ENCODE results near the gene CDRT4.
"Not testable (repeated sequence)": the region's sequence is repeated elsewhere in the genome, so short reads cannot be mapped to it uniquely, and the experiment has no call there.

Gene CDRT4

GRCh38 chr17:15456972-15457722 lies 10.3 kb downstream of the CDRT4 start:
- DNase-seq: no peak

DNA sequence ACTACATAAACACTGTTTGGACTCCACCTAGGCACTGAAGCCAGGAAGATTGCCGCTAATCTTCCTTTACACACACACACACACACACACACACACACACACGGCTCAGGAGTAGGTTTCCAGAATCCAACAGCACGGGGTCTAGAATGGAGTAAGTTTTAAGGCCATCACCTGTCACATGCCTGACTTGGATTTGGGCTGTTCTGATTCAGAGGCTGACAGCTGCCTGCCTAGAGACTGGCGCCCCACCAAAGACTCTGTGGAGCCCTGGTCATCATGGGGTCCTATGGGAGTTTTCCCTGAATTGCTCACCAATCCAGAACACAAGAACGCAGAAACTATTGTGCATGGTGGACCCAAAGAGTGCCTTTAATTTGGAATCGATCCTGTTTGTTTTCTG lies 10.9 kb downstream of the CDRT4 start:
- no peak for DNase-seq

- no peak for DNase-seq
Observed at GRCh38 chr17:15454346-15454745, 13.1 kb downstream of the CDRT4 start.

- no peak for DNase-seq
Observed at GRCh38 chr17:15453782-15454181, 13.6 kb downstream of the CDRT4 start.

DNA sequence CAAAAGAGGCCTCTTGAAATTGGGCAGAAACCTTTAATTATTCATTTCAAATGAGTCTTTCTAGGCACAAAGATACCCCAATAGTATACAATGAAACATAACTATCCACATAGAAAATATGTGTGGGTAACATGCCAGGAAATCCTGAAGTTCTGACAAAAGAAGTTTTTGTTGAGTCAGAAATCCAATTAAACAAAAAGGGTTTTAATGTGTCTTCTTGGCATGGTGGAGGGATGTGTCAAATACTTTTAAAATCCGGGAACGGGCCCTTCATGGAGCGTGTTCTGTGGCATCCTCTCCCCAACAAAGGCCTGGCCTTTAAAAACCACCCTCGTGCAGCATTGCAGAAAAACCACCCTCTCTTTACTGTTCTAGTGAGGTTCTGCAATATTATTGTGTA lies 14.2 kb downstream of the CDRT4 start:
- no peak for DNase-seq

- DNase-seq: no peak
Observed at GRCh38 chr17:15452746-15453145, 14.7 kb downstream of the CDRT4 start.

GRCh38 chr17:15451680-15452079 lies 15.7 kb downstream of the CDRT4 start:
- DNase-seq: no peak

DNA sequence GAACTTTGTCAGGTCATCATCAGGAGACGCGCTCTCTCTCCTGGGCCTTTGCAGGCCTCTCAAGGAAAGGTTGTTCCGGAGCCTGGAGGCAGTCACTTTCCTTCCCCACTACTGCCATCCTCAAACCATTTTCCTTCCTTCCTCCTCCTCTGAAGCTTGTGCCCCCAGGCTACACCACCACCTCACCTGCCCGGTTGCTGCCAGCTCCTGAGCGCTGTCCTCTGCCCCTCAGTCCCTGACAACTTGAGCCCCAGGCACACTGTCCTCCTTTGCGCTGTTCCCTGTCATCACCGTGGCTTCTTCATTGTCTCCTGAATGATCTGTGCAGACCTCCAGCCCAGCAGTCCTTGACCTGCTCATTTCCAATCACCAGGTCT lies 18.9 kb downstream of the CDRT4 start:
- no peak for DNase-seq

GRCh38 chr17:15447928-15448579 lies 19.4 kb downstream of the CDRT4 start:
- no peak for DNase-seq

- DNase-seq: no peak
Observed at GRCh38 chr17:15446036-15446435, 21.4 kb downstream of the CDRT4 start.

GRCh38 chr17:15444805-15445204 lies 22.6 kb downstream of the CDRT4 start:
- no peak for DNase-seq

GRCh38 chr17:15442311-15443180 lies 24.9 kb downstream of the CDRT4 start:
- DNase-seq: no peak

- DNase-seq: no peak
Observed at GRCh38 chr17:15441315-15441714, 26.1 kb downstream of the CDRT4 start.

GRCh38 chr17:15440347-15440746 lies 27.1 kb downstream of the CDRT4 start:
- no peak for DNase-seq

DNA sequence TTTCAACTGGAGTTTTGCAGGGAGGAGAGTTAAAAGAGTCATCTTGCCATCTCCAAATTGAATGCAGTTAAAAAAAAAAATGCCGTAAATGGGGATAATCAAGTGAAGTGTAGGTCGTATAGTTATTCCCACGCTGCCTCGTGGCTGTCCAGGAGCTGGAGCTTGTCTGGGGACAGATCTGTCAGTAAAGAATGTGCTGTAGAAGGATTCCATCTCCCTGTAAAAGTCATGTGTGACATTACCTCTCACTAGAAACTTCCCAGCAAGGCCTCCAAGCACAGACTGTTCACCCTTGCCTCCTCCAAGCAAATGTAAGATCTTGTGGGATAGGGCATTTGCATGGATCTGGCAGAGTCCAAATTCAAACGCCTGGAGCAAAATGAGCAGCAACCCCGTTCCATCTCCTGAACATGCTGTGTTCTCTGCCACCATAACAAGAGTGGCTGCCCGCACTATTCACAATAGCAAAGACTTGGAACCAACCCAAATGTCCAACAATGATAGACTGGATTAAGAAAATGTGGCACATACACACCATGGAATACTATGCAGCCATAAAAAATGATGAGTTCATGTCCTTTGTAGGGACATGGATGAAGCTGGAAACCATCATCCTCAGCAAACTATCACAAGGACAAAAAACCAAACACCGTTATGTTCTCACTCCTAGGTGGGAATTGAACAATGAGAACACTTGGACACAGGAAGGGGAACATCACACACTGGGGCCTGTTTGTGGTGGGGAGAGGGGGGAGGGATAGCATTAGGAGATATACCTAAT lies 28.0 kb downstream of the CDRT4 start:
- DNase-seq: not testable (repeated sequence)

GRCh38 chr17:15438491-15439105 lies 28.8 kb downstream of the CDRT4 start:
- no peak for DNase-seq

GRCh38 chr17:15437303-15437635 lies 30.2 kb downstream of the CDRT4 start:
- DNase-seq: no peak

DNA sequence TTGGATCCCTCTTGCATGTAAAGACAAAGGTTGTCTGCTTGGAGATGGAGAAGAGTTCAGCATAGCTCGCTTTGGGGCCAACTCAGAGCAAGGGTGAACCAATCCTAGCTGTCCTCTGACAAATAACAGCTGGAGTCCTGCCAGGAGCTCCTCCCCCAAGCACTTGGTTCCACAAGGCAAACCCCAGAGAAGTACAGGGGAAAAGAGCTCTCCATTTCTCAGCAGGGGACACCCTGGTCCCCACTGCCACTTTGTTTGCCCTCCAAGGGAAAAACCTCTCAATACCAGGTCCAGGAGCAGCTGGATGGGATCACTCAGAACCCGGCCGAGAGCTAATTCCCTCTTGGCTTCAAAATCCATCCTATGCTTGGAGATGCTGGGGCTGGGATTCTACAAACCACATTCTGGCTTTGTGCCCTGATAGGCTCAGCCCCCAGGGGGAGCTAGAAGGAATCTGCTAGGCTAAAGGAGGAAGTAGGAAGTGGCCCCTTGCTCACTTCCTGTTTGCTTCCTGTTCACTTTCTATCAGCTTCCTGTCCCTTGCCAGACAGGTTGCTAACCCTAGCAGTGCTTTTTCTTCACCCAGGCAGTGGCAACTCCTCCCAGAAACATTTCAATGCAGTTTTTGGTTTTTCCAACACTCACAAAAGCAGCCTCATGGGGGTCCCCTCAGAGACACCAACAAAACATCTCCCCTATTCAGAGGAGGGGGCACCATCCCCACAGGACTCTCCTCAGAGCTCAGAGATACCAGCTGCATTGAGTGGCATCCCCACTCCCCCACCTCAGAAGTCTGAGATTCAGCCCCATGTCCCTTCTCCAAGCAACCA lies 30.7 kb downstream of the CDRT4 start:
- peak; percentile 57 for DNase-seq

DNA sequence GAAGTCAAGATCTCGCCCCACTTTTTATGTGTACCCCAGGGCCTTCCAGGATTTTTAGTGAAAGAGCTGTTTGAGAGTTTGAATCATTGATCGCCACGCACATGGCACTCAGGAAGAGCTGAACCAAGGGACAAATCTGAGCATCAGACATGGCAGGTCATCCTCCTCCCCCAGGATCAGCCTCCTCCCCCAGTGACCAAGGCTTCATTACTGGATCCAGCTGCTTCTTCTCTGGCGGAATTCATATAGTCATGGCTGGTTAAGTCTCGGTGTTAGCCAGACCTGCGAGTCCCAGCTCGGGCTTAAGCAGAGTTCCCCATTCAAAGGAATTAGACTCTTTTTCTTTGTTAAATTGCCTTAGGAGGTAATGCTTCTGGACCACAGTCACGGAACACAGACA lies 32.5 kb downstream of the CDRT4 start:
- no peak for DNase-seq

DNA sequence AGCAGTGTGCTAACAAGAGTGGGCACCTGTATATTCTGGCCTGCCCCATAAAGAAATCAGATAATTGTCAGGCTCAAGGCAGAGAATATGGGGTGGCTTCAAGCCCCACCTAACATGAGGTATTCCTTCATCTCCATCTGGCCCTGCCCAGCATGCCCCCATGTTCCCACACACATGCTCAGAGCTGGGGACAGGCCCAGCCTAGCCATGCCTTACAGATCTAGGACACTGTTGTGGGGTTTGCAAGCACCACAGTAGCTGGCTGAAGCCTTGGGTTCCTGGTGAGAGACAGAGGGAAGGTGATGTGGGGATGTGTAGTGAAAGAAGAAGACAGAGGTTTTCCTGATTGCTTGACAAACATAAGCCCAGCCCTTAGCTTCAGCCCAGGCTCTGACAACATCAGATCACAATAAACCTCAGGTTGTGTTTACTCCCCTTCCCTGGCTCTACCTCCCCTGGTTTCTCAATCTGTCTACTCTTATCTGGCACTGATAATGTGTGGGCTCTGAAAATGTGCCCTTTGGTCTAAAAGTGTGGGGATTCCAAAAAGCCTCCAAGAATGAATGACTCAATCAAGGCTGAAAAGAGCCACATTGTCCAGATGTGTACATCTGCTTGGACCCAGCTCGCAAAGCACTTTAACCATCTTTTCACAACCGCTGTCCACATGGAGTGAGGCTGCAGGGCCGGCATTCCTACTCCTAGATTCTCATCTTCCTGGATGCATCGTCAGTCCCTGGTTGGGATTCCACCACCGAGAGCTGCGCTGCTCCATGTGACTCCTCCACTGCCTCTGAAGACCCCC lies 34.4 kb downstream of the CDRT4 start:
- no peak for DNase-seq

DNA sequence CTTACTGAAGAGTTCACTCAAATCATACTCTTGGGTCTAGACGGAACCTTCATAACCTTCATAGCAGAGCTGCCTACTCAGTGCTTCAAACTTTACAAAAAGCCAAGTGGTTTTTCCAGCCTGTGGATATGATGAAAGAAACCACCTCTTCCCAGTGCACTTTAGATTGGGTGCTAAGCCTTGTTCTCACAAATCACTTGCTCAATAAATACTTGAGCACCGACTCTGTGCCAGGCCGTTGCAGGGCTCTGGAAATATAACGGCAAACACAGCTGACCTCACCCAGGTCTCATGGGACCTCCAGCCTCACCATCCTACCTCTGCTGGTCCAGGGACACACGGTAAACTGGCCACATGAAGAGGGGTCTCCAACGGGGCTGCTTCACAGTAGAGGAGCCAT lies 35.7 kb downstream of the CDRT4 start:
- no peak for DNase-seq

All from NCI-H82 (cell line).